G401 (cell line): Measurements from ENCODE around the gene TMEM225B. TPM values are rescaled to one million over a fixed set of nuclear protein-coding genes. Genes with fewer than 3 reads are reported as not detected.
"Not testable (repeated sequence)": the region's sequence is repeated elsewhere in the genome, so short reads cannot be mapped to it uniquely, and the experiment has no call there.

Experiments used
- DNase-seq: peaks from one replicate; pipeline ENCODE4 v3.0.0-alpha.2; 2015; ENCODE audit warnings: low spot score
- in situ Hi-C: cut with HindIII; loops from 2 replicates; pipeline ENCODE4 v1.10.0; 2016; ENCODE audit warnings: low sequenced_read_pairs, mixed read lengths
- total RNA-seq: library from RNA; depleted of rRNA; stranded (reverse); fragments of >200 nt; shearing (Covaris generic); gene quantifications from 2 replicates; pipeline ENCODE4 v1.2.3, GENCODE V29; 2014

TMEM225B gene
- total RNA-seq, 1 experiment from 2014 or later = not detected

DNA sequence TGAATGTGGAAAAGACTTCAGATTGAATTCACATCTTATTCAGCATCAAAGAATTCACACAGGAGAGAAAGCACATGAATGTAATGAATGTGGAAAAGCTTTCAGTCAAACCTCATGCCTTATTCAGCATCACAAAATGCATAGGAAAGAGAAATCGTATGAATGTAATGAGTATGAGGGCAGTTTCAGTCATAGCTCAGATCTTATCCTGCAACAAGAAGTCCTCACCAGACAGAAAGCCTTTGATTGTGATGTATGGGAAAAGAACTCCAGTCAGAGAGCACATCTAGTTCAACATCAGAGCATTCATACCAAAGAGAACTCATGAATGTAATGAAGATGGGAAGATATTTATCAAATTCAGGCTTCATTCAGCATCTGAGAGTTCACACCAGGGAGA, 24.8 kb upstream of the TMEM225B start:
- in situ Hi-C loops = no loop called here
- DNase-seq = no peak

GRCh38 chr7:99576251-99576650, 21.8 kb upstream of the TMEM225B start:
- DNase-seq = no peak
- in situ Hi-C loops = no loop called here

DNA sequence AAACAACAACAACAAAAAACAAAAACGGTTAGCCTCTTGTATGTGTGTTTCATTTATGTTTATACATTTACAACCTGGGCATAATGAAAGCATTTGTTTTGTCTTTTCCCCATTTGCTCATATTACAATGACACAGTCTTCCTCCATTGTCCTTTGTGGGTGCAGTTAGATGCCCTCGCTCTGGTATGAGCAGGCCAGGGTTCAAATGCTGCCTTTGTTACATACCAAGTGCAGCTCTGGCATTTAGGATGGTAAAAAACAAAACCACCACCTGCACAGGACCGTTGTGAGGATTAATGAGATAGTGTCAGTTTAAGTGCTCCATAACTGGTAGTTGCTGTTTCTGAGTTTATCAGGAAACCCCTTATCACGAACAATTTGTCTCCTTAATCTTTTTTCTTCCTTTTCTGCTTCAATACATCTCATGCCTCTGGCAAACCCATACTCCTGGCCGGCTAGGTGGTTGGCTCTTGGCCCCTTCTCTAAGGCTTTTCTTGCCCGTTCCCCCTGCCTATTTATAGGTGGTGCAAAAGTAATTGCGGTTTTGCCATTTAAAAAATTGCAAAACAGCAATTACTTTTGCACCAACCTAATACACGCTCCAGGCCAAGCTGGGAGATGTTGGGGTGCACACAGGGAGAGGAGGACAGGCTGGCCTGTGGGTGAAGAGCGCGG, 18.6 kb upstream of the TMEM225B start:
- no peak for DNase-seq
- in situ Hi-C loops = no loop called here

DNA sequence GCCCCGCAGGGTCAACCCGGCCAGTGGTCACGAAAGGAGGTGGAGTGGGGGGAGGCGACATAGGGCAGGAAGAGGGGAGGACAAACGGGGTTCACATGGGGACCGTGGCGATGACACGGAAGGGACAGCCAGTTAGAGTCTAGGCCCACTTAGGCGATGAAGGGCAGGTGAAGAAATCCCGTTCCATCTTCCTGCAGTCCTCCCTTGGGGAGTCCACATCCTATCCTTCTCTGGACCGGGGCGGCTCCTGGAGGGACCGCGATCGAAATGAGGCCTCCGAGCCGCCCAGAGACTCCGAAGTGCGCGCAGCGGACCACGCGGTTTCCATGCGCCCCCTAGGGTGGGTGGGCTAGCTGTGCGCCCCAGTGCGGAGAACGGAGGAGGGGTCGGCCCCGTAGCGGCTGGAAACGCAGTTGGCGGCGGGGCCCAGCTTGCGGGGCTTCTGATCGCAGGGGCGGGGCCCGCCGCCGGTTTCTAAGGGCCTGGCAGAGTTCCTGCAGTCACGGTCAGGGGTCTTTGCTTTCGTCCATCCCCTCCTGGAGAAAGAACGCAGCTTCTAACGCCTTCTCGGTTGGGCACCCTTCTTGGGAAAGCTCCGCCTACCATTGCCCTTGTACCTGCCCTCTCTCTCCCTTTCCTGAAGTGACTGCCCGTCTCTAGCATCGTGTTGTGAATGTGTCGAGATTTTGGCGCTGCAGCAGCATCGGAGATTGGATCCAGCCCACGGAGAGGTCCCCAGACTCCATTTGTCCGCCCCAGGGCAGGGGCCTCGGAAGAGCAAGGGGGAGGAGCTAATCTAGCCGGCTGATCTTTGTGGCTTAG, 17.9 kb upstream of the TMEM225B start:
- DNase-seq = peak; percentile 79
- in situ Hi-C loops = no loop called here

DNA sequence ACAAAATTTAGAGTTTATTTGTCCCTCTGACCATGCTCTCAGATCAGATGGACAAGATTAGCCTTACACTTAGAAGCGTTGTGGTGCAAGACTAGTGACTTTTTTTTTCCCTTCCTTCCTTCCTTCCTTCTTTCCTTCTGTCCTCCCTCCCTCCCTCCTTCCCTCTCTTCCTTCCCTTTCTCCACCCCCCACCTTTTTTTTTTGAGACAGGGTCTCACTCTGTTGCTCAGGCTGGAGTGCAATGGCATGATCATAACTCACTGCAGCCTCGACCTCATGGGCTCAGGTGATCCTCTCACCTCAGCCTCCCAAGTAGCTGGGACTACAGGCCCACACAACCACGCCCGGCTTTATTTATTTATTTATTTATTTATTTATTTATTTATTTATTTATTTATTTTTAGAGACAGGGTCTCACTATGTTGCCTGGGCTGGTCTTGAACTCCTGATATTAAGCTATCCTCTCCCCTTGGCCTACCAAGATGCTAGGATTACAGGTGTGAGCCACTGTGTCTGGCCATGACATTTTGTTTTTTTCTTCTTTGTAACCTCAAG, 17.2 kb upstream of the TMEM225B start:
- in situ Hi-C loops, DNase-seq: not testable (repeated sequence)

DNA sequence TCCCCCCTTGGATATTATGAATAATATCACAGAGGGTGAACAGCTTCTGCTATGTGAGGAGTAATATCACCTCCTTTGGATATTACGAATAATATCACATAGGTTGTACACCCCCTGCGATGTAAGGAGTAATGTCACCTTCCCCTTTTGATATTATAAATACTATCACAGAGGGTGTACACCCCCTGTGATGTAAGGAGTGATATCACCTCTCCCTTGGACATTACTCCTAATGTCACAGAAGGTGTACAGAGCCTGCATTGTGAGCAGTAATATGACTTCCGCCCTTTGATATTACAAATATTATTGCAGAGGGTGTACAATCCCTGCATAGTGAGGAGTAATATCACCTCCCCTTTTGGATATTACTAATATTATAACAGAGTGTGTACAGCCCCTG, 9.2 kb upstream of the TMEM225B start:
- in situ Hi-C loops = no loop called here
- no peak for DNase-seq

- in situ Hi-C loops = no loop called here
Observed at GRCh38 chr7:99594948-99595745, 2.9 kb upstream of the TMEM225B start.

DNA sequence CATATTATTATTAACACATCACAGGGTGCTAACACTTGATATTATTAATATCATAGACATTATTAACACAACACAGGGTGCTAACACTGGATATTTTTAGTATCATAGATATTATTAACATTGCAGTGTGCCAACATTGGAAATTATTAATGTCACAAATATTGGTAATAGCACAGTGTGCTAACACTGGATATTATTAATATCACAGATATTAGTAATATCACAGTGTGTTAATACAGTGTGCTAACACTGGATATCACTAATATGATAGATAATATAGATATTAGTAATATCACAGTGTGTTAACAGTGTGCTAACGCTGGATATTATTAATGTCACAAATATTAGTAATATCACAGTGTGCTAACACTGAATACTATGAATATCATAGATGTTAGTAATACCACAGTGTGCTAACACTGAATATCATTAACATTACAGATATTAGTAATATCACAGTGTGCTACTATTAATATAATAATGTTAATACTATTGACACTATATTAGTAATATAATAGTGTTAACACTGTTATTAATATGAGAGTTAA, 1.6 kb upstream of the TMEM225B start:
- no peak for DNase-seq
- in situ Hi-C loops = no loop called here

More at GRCh38 chr7:99594948-99595745, 2.9 kb upstream of the TMEM225B start:
- DNase-seq = no peak

DNA sequence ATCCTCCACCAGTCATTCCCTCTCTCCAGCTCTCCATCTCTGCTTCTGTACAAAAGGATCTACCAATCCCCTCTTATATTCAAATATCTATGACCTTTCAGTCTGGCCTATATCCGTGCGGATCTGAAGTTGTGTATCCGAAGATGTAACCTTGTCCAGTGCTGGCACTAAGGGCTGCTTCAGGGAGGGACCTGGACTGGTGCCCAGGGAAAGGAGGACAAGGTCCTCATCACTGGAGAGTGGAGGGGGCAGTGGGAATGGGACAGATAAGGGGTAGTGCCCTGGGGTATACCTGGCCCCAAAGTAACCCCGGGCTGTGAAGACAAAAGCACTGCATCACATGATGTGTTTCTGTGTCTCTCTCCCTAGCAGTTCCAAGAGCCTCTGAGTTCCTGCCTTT, 1.8 kb downstream of the TMEM225B start:
- DNase-seq = no peak
- in situ Hi-C loops = no loop called here

DNA sequence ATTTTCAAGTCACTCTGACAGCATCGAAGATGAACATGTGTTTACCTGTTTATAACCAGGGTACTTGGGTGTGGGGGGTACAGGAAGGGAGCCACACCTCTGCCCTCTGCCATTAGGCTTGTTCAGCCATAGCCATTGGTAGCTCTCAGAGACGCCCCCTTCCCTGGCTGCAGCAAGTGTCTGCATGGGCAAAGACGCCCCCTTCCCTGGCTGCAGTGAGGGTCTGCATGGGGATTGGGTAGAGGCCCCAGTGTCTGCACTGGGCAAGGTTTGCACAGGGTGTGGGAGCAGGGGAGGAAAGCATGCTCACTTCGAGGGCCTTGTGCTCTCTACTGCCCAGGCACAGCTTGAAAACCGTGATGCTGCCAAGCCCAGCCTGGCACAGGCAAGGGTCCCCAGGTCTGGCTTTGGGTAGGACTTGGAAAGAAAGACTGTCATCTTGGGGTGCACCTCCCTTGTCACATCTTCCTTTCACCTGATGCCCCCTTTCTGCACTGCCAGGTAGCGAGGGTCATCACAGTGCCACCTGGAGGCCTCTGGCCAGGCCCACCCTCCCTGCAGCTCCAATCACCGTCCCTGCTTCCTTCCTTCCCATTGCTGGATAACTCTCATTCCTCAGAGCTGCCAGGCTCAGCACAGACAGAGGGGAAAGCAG, 3.7 kb downstream of the TMEM225B start:
- in situ Hi-C loops = no loop called here

DNA sequence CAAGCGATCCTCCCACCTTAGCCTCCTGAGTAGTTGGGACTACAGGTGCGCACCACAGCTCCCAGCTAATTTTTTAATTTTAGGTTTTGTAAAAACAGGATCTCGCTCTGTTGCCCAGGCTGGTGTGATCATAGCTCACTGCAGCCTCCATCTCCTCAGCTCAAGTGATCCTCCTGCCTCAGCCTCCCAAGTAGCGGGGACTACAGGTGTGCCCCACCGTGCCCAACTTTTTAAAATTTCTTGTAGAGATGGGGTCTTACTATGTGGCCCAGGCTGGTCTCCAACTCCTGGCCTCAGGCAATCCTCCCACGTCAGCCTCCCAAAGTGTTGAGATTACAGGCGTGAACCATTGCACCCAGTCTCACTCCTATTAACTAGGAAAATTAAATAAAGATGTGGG, 7.5 kb downstream of the TMEM225B start:
- no peak for DNase-seq
- in situ Hi-C loops = no loop called here

More for the DNA sequence above, 3.7 kb downstream of the TMEM225B start:
- no peak for DNase-seq

DNA sequence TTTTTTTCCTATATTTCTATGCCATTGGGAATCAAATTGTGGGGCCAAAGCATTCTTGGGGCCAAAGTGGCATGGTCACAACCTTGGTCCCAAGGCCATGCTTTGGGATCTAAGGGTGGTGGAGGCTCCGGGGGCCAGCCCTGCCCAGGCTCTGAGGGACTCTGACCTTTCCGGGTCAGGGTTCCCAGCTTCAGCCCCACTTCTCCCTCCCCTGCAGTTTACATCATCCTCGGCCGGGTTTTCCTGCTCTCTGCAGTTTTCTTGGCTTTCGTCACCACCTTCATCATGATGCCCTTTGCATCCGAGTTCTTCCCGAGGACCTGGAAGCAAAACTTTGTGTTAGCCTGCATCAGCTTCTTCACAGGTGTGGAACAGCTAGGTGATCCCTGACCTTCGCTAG, 8.5 kb downstream of the TMEM225B start:
- in situ Hi-C loops = no loop called here
- no peak for DNase-seq

- in situ Hi-C loops = no loop called here
- no peak for DNase-seq
Observed at GRCh38 chr7:99607548-99607947, 9.5 kb downstream of the TMEM225B start.

- DNase-seq = no peak
- in situ Hi-C loops = no loop called here
Observed at GRCh38 chr7:99614495-99614894, 16.4 kb downstream of the TMEM225B start.

GRCh38 chr7:99615989-99616358, 17.9 kb downstream of the TMEM225B start:
- DNase-seq = no peak
- in situ Hi-C loops = no loop called here

DNA sequence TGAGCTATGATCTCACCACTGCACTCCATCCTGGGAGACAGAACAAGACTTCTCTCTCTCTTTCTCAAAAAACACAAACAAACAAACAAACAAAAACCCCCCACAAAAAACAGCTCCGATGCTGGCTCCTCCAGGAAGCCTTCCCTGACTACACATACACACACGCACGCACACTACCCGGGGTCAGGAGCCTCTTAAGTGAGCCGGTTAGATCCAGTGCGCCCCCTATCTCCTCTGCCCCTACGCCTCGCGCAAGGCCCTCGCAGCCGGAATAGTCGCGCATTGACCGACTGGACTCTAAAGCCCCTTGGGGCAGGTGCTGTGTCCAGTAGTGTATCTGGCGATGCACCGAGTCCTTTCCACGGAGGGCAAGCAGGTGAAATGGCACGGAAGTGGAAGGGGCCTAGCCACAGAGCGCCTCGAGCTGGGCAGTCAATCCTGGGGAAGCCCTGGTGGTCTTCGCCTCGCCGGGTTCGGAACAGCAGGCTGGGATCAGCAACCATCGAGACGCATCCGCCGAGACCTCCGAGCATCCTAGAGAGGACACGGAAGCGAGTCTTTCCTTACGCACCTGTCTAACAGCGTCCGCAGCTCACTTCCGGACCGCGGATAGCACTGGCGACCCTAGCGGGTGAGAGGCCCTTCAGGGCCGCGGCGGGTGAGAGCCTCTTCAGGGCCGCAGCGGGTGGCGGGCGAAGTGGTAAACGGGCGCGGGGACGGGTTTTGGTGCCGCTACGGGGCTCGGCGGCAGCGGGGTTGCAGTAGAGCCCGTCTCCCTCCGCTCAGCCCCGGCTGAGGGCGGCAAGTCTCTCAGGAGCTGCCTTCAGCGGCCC, 18.5 kb downstream of the TMEM225B start, which contains the start of gene ZSCAN25:
Gene ZSCAN25, plus strand, starts transcription at position 588 of the 833 bp plus-strand sequence. CDS start 2,661 bp downstream, outside the sequence.
- peak; percentile 93 for DNase-seq
- in situ Hi-C loops = no loop called here

GRCh38 chr7:99617192-99617781, 19.2 kb downstream of the TMEM225B start:
- in situ Hi-C loops = no loop called here
- DNase-seq = no peak

- DNase-seq = no peak
- in situ Hi-C loops = no loop called here
Observed at GRCh38 chr7:99618726-99619125, 20.7 kb downstream of the TMEM225B start.
